ENCODE measurements around the gene CARD9. TPM values are rescaled to one million over a fixed set of nuclear protein-coding genes. Genes with fewer than 3 reads are reported as not detected.

The CARD9 gene
- 0.11 TPM in 1 of 2 replicates, not detected in the other for total RNA-seq (2014; rRNA removed; shearing (Covaris generic))
- polyA plus RNA-seq (2016; fragmentation: Nextera tagmentation; extraction: Ambion mirVana) = 0.60 and 0.61 TPM in 2 replicates

GRCh38 chr9:136373300-136374182 is at the start of gene CARD9:
CARD9 (minus strand) TSS chr9:136373669; CDS start chr9:136372078, 1,591 bp downstream.
- peaks cover 11% of the 10 kb centered on the region; the same call in 1 of the 2 replicates for H3K4me1 ChIP-seq (ENCODE audit: insufficient read depth)
- in situ Hi-C loops (cut with MboI) = no loop called here
- TF ChIP-seq EZH2phosphoT487 (IDR thresholded peaks at IDR 0.05; ENCODE audit: insufficient read depth, low read depth) (no peak), EZH2 (IDR thresholded peaks at IDR 0.05; ENCODE audit: insufficient read depth, poor library complexity, severe bottlenecking) (no peak)
- 0 out of 2 replicates have a peak within 1 kb of the TSS, but pooled peaks have one; percentile 2 for H3K27ac ChIP-seq
- H3K79me2 ChIP-seq (ENCODE audit: insufficient read depth) = no peaks in the 10 kb centered on the region
- no peaks in the 10 kb centered on the region for H3K36me3 ChIP-seq (ENCODE audit: low read depth)
- H3K4me3 ChIP-seq = no peak within 1 kb of the TSS
- H3K9me3 ChIP-seq (ENCODE audit: low read depth) = no peaks in the 10 kb centered on the region
- DNase-seq = no peak
- WGBS, 2 experiments (ENCODE audit: low coverage in 1 of 2, low lambda C conversion rate in 2 of 2, missing lambda C conversion rate in 2 of 2) = 71 to 76% methylated on average over 27 of the region's 27 CpGs
- peak within 1 kb of the TSS; percentile 31; the same call in 1 of the 2 replicates for H3K9ac ChIP-seq
- H3K27me3 ChIP-seq (replicated peaks; ENCODE audit: insufficient read depth) = no peaks in the 10 kb centered on the region
- H2AFZ ChIP-seq = peak within 1 kb of the TSS; percentile 78
- H3K4me2 ChIP-seq (ENCODE audit: unreplicated experiment) = peak within 1 kb of the TSS; percentile 1
- H3K9me2 ChIP-seq (ENCODE audit: insufficient read depth) = no peaks in the 10 kb centered on the region
- H4K20me1 ChIP-seq (ENCODE audit: insufficient read depth) = no peaks in the 10 kb centered on the region
- no peaks in the 10 kb centered on the region for H3F3A ChIP-seq (ENCODE audit: insufficient read depth)

GRCh38 chr9:136422876-136423275 is 49.4 kb upstream of the CARD9 start:
- H3K4me2 ChIP-seq (ENCODE audit: unreplicated experiment) = no peak overlapping the region
- H3K4me1 ChIP-seq (ENCODE audit: insufficient read depth) = no peaks in the 10 kb centered on the region
- H3K9ac ChIP-seq = no peak overlapping the region
- peaks cover 9% of the 10 kb centered on the region; the same call in 1 of the 2 replicates for H3F3A ChIP-seq (ENCODE audit: insufficient read depth)
- H3K9me3 ChIP-seq (ENCODE audit: low read depth) = no peaks in the 10 kb centered on the region
- no peak overlapping the region for H3K27ac ChIP-seq
- no peaks in the 10 kb centered on the region for H4K20me1 ChIP-seq (ENCODE audit: insufficient read depth)
- no peaks in the 10 kb centered on the region for H3K27me3 ChIP-seq (replicated peaks; ENCODE audit: insufficient read depth)
- H3K36me3 ChIP-seq (ENCODE audit: low read depth) = peaks cover 23% of the 10 kb centered on the region
- TF ChIP-seq EZH2phosphoT487 (IDR thresholded peaks at IDR 0.05; ENCODE audit: insufficient read depth, low read depth) (no peak), EZH2 (IDR thresholded peaks at IDR 0.05; ENCODE audit: insufficient read depth, poor library complexity, severe bottlenecking) (no peak)
- H2AFZ ChIP-seq = no peak overlapping the region
- H3K9me2 ChIP-seq (ENCODE audit: insufficient read depth) = no peaks in the 10 kb centered on the region
- in situ Hi-C loops (cut with MboI) = no loop called here
- WGBS, 2 experiments (ENCODE audit: low coverage in 1 of 2, low lambda C conversion rate in 2 of 2, missing lambda C conversion rate in 2 of 2) = 97% methylated on average over 26 of the region's 26 CpGs
- DNase-seq = no peak
- no peak overlapping the region for H3K4me3 ChIP-seq
- H3K79me2 ChIP-seq (ENCODE audit: insufficient read depth) = no peaks in the 10 kb centered on the region; the same call in 1 of the 2 replicates

- Histone ChIP-seq H4K20me1 (ENCODE audit: insufficient read depth) (no peaks in the 10 kb centered on the region), H3F3A (ENCODE audit: insufficient read depth) (peaks cover 8% of the 10 kb centered on the region; the same call in 1 of the 2 replicates), H3K9me3 (ENCODE audit: low read depth) (no peaks in the 10 kb centered on the region), H3K36me3 (ENCODE audit: low read depth) (peaks cover 27% of the 10 kb centered on the region), H3K9me2 (ENCODE audit: insufficient read depth) (no peaks in the 10 kb centered on the region), H3K4me2 (ENCODE audit: unreplicated experiment) (no peak overlapping the region), H3K4me1 (ENCODE audit: insufficient read depth) (no peaks in the 10 kb centered on the region), H2AFZ (no peak overlapping the region), H3K27me3 (replicated peaks; ENCODE audit: insufficient read depth) (no peaks in the 10 kb centered on the region), H3K27ac (no peak overlapping the region), H3K9ac (no peak overlapping the region), H3K4me3 (no peak overlapping the region), H3K79me2 (ENCODE audit: insufficient read depth) (peaks cover 4% of the 10 kb centered on the region; the same call in 1 of the 2 replicates)
- no peak for DNase-seq
- in situ Hi-C loops (cut with MboI) = no loop called here
- WGBS, 2 experiments (ENCODE audit: low coverage in 1 of 2, low lambda C conversion rate in 2 of 2, missing lambda C conversion rate in 2 of 2) = 86 to 89% methylated on average over 21 of the region's 21 CpGs
- TF ChIP-seq EZH2phosphoT487 (IDR thresholded peaks at IDR 0.05; ENCODE audit: insufficient read depth, low read depth) = no peak
- TF ChIP-seq EZH2 (IDR thresholded peaks at IDR 0.05; ENCODE audit: insufficient read depth, poor library complexity, severe bottlenecking) = no peak
These were observed 48.3 kb upstream of the CARD9 start for GRCh38 chr9:136421791-136422190.

DNA sequence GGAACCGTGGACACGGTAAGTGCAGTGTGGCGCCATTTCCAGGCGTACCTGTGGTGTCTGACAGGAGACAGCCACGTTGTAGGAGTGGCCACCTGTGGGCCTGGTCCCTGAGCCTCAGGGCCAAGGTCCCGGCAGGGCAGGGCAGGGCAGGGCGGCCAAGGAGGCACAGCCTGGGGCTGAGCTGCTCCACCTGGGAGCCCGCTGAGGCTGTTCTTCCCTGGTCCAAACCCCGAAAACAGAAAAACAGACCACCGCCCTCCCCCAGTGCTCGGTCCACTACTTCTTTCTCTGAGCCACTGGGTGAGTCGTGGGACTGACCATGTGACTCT is 45.6 kb upstream of the CARD9 start:
- H3K79me2 ChIP-seq (ENCODE audit: insufficient read depth) = peaks cover 28% of the 10 kb centered on the region
- no peaks in the 10 kb centered on the region for H3K4me1 ChIP-seq (ENCODE audit: insufficient read depth)
- no peak overlapping the region for H3K9ac ChIP-seq
- no peak overlapping the region for H3K4me2 ChIP-seq (ENCODE audit: unreplicated experiment)
- DNase-seq = no peak
- no peak overlapping the region for H2AFZ ChIP-seq
- H3K27me3 ChIP-seq (replicated peaks; ENCODE audit: insufficient read depth) = no peaks in the 10 kb centered on the region
- no peak for TF ChIP-seq EZH2phosphoT487 (IDR thresholded peaks at IDR 0.05; ENCODE audit: insufficient read depth, low read depth)
- no peak for TF ChIP-seq EZH2 (IDR thresholded peaks at IDR 0.05; ENCODE audit: insufficient read depth, poor library complexity, severe bottlenecking)
- no peak overlapping the region for H3K27ac ChIP-seq
- H4K20me1 ChIP-seq (ENCODE audit: insufficient read depth) = no peaks in the 10 kb centered on the region
- H3K9me2 ChIP-seq (ENCODE audit: insufficient read depth) = no peaks in the 10 kb centered on the region
- peaks cover 36% of the 10 kb centered on the region for H3K36me3 ChIP-seq (ENCODE audit: low read depth)
- H3F3A ChIP-seq (ENCODE audit: insufficient read depth) = no peaks in the 10 kb centered on the region
- WGBS, 2 experiments (ENCODE audit: low coverage in 1 of 2, low lambda C conversion rate in 2 of 2, missing lambda C conversion rate in 2 of 2) = 93 to 95% methylated on average over 12 of the region's 12 CpGs
- no peak overlapping the region for H3K4me3 ChIP-seq
- no peaks in the 10 kb centered on the region for H3K9me3 ChIP-seq (ENCODE audit: low read depth)
- in situ Hi-C loops (cut with MboI) = no loop called here
